H1 (cell line): ENCODE results near the gene ANKIB1. TPM values are rescaled to one million over a fixed set of nuclear protein-coding genes. Genes with fewer than 3 reads are reported as not detected.

ENCODE experiments used
- CTCF ChIA-PET: fragments of 300-600 bp; sonication (Branson Sonifier 250); formaldehyde crosslinking; loops from one replicate; lab custom pipeline; 2021; ENCODE audit not compliant: partially characterized antibody; lab: Charles Lee
- POLR2A ChIA-PET: fragments of 300-600 bp; sonication (Branson Sonifier 250); formaldehyde crosslinking; loops from one replicate; lab custom pipeline; 2021; ENCODE audit warnings: inconsistent platforms; ENCODE audit not compliant: partially characterized antibody; lab: Charles Lee
- DNase-seq, 2 experiments: peaks; one replicate each; pipeline versions ENCODE4 v3.0.0 to v3.0.0-alpha.2; 2010 to 2022; ENCODE audit warnings: low spot score in 2 of 2, low read depth in 1 of 2, mixed read lengths in 1 of 2
- FAIRE-seq: peaks from 2 replicates; lab custom pipeline; 2011; peaks lifted over from hg19 to GRCh38; lab: Jason Lieb, UNC
- H2AFZ ChIP-seq: 2 replicates; pipeline ENCODE4 v1.8.1; 2012; ENCODE audit warnings: low read length, inconsistent platforms
- H2AK5ac ChIP-seq: 2 replicates; pipeline ENCODE4 v1.6.1; 2013; ENCODE audit warnings: low read depth, low read length
- H2BK120ac ChIP-seq: replicated peaks from 2 replicates; pipeline ENCODE3; 2013; ENCODE audit warnings: low read depth, low read length, inconsistent platforms
- H2BK12ac ChIP-seq: 2 replicates; pipeline ENCODE4 v1.6.1; 2013; ENCODE audit warnings: low read depth, low read length
- H2BK15ac ChIP-seq: 2 replicates; pipeline ENCODE4 v1.6.1; 2013; ENCODE audit warnings: low read length
- H2BK20ac ChIP-seq: 2 replicates; pipeline ENCODE4 v1.6.1; 2013; ENCODE audit warnings: low read length
- H2BK5ac ChIP-seq: 2 replicates; pipeline ENCODE4 v1.6.1; 2013; ENCODE audit warnings: low read depth, low read length
- H3K14ac ChIP-seq: 2 replicates; pipeline ENCODE4 v1.6.1; 2013; ENCODE audit warnings: inconsistent platforms; ENCODE audit not compliant: insufficient read length
- H3K18ac ChIP-seq: 2 replicates; pipeline ENCODE4 v1.6.1; 2013; ENCODE audit warnings: low read length; ENCODE audit errors: extremely low read depth
- H3K23ac ChIP-seq: 2 replicates; pipeline ENCODE4 v1.6.1; 2013; ENCODE audit warnings: inconsistent platforms; ENCODE audit not compliant: insufficient read length
- H3K23me2 ChIP-seq: 2 replicates; pipeline ENCODE4 v1.6.1; 2013; ENCODE audit warnings: low read depth, low read length
- H3K27ac ChIP-seq: 2 replicates; pipeline ENCODE4 v1.6.1; 2011; ENCODE audit warnings: low read depth, low read length, inconsistent platforms
- H3K27me3 ChIP-seq, 4 experiments: replicated peaks in 1 of 4; 1 replicate in 1 of 4; 2 replicates in 3 of 4; pipeline versions ENCODE4 v1.6.1 to v1.8.1; 2011 to 2013; ENCODE audit warnings: low read length in 3 of 4, mild to moderate bottlenecking in 3 of 4, inconsistent platforms in 2 of 4, mixed read lengths in 2 of 4, moderate library complexity in 1 of 4; ENCODE audit not compliant: control insufficient read depth in 3 of 4, insufficient read depth in 3 of 4; ENCODE audit errors: extremely low read depth in 1 of 4
- H3K36me3 ChIP-seq, 4 experiments: 2 replicates each; pipeline versions ENCODE4 v1.6.1 to v1.8.1; 2011 to 2013; ENCODE audit warnings: mild to moderate bottlenecking in 4 of 4, low read length in 3 of 4, moderate library complexity in 2 of 4, control low read depth in 1 of 4, inconsistent platforms in 1 of 4; ENCODE audit not compliant: insufficient read depth in 4 of 4, control insufficient read depth in 2 of 4
- H3K4ac ChIP-seq: replicated peaks from 2 replicates; pipeline ENCODE3; 2013; ENCODE audit warnings: low read length, low read depth, mixed read lengths, inconsistent platforms; ENCODE audit not compliant: insufficient read length
- H3K4me1 ChIP-seq, 4 experiments: replicated peaks in 1 of 4; 1 replicate in 1 of 4; 2 replicates in 3 of 4; pipeline versions ENCODE4 v1.6.1 to v1.8.1; 2011 to 2013; ENCODE audit warnings: low read length in 3 of 4, inconsistent platforms in 2 of 4, mixed read lengths in 1 of 4; ENCODE audit not compliant: insufficient read depth in 4 of 4, control insufficient read depth in 3 of 4
- H3K4me2 ChIP-seq, 2 experiments: 2 replicates each; pipeline versions ENCODE4 v1.6.1 to v1.8.1; 2011 to 2013; ENCODE audit warnings: low read depth in 2 of 2, low read length in 2 of 2, control low read depth in 1 of 2, inconsistent platforms in 1 of 2, mild to moderate bottlenecking in 1 of 2; ENCODE audit not compliant: insufficient read depth in 1 of 2
- H3K4me3 ChIP-seq, 4 experiments: fragments of 200-600, 300-600 bp in 1 of 4; sonication (generic), shearing (Covaris generic), sonication (Bioruptor Twin) in 1 of 4; 2 replicates each; pipeline versions ENCODE4 v1.5.1 to v1.8.1; 2011 to 2016; ENCODE audit warnings: low read length in 4 of 4, low read depth in 3 of 4, control low read depth in 2 of 4, inconsistent platforms in 2 of 4, mild to moderate bottlenecking in 2 of 4, mixed read lengths in 1 of 4, moderate library complexity in 1 of 4; ENCODE audit not compliant: insufficient read depth in 2 of 4; ENCODE audit errors: extremely low read depth in 1 of 4
- H3K56ac ChIP-seq: replicated peaks from 2 replicates; pipeline ENCODE3; 2013; ENCODE audit warnings: low read depth, mild to moderate bottlenecking, mixed read lengths, low read length, inconsistent platforms; ENCODE audit not compliant: insufficient read length
- H3K79me1 ChIP-seq: 2 replicates; pipeline ENCODE4 v1.6.1; 2013; ENCODE audit warnings: low read depth, low read length, control low read depth
- H3K79me2 ChIP-seq, 2 experiments: 2 replicates each; pipeline versions ENCODE4 v1.6.1 to v1.8.1; 2012 to 2013; ENCODE audit warnings: low read length in 2 of 2, mild to moderate bottlenecking in 2 of 2, inconsistent platforms in 1 of 2; ENCODE audit not compliant: insufficient read depth in 2 of 2, control insufficient read depth in 1 of 2
- H3K9ac ChIP-seq, 4 experiments: replicated peaks in 1 of 4; 1 replicate in 1 of 4; 2 replicates in 3 of 4; pipeline versions ENCODE4 v1.6.1 to v1.8.1; 2011 to 2013; ENCODE audit warnings: low read depth in 3 of 4, low read length in 3 of 4, control low read depth in 2 of 4, mild to moderate bottlenecking in 2 of 4, moderate library complexity in 2 of 4, inconsistent platforms in 1 of 4; ENCODE audit errors: extremely low read depth in 1 of 4
- H3K9me3 ChIP-seq, 2 experiments: 2 replicates each; pipeline versions ENCODE4 v1.6.1 to v1.8.1; 2012 to 2013; ENCODE audit warnings: mild to moderate bottlenecking in 2 of 2, moderate library complexity in 2 of 2, control low read depth in 1 of 2, inconsistent platforms in 1 of 2, low read depth in 1 of 2, low read length in 1 of 2, mixed read lengths in 1 of 2; ENCODE audit not compliant: insufficient read depth in 2 of 2
- H4K20me1 ChIP-seq, 2 experiments: replicated peaks in 1 of 2; 2 replicates each; pipeline versions ENCODE3 to v1.8.1; 2011 to 2013; ENCODE audit warnings: inconsistent platforms in 2 of 2, low read length in 2 of 2, mild to moderate bottlenecking in 1 of 2; ENCODE audit not compliant: insufficient read depth in 2 of 2, control insufficient read depth in 1 of 2
- H4K5ac ChIP-seq: 2 replicates; pipeline ENCODE4 v1.6.1; 2013; ENCODE audit warnings: low read length, low read depth, mixed read lengths, inconsistent platforms; ENCODE audit not compliant: insufficient read length
- H4K8ac ChIP-seq: 2 replicates; pipeline ENCODE4 v1.8.0; 2013; ENCODE audit warnings: mild to moderate bottlenecking, moderate library complexity, low read length, inconsistent platforms; ENCODE audit not compliant: insufficient read depth; ENCODE audit errors: extremely low read depth
- H4K91ac ChIP-seq: replicated peaks from 2 replicates; pipeline ENCODE3; 2013; ENCODE audit warnings: low read length, mixed read lengths, inconsistent platforms; ENCODE audit not compliant: insufficient read length
- ATF3 ChIP-seq: IDR thresholded peaks from 2 replicates; pipeline ENCODE4 v1.6.1; 2011; ENCODE audit warnings: low read depth, mild to moderate bottlenecking, low read length; ENCODE audit not compliant: insufficient read depth
- BRCA1 ChIP-seq: IDR thresholded peaks from 2 replicates; pipeline ENCODE4 v1.6.1; 2012; ENCODE audit warnings: low read depth, low read length, improper control_type of control experiment
- HDAC2 ChIP-seq, 2 experiments: fragments of 300-600 bp in 1 of 2; sonication (generic) in 1 of 2; IDR thresholded peaks; 2 replicates each; pipeline ENCODE4 v1.6.1; 2011 to 2012; ENCODE audit warnings: low read depth in 2 of 2, low read length in 2 of 2, mild to moderate bottlenecking in 2 of 2, moderate library complexity in 2 of 2, borderline replicate concordance in 1 of 2, inconsistent platforms in 1 of 2
- KDM4A ChIP-seq: IDR thresholded peaks from one replicate; pipeline ENCODE4 v1.7.1; 2012; ENCODE audit warnings: low read depth, mild to moderate bottlenecking, moderate library complexity, low read length, inconsistent platforms; ENCODE audit not compliant: severe bottlenecking
- NANOG ChIP-seq: IDR thresholded peaks from 2 replicates; pipeline ENCODE4 v1.6.1; 2011; ENCODE audit warnings: low read length, low read depth, mild to moderate bottlenecking, inconsistent platforms; ENCODE audit not compliant: insufficient read depth, poor library complexity, severe bottlenecking
- RFX5 ChIP-seq: IDR thresholded peaks from 2 replicates; pipeline ENCODE4 v1.6.1; 2011; ENCODE audit warnings: low read depth, low read length, improper control_type of control experiment, borderline replicate concordance
- SIX5 ChIP-seq: IDR thresholded peaks from 2 replicates; pipeline ENCODE4 v1.6.1; 2011; ENCODE audit warnings: mild to moderate bottlenecking, low read depth, low read length
- SP2 ChIP-seq: IDR thresholded peaks from 2 replicates; pipeline ENCODE4 v1.6.1; 2012; ENCODE audit warnings: mild to moderate bottlenecking, low read length, inconsistent platforms
- TAF7 ChIP-seq: optimal IDR thresholded peaks from 2 replicates; pipeline ENCODE3; 2011; ENCODE audit warnings: low read depth, mild to moderate bottlenecking, inconsistent platforms, low read length, moderate library complexity, borderline replicate concordance
- YY1 ChIP-seq: IDR thresholded peaks from 2 replicates; pipeline ENCODE4 v1.6.1; 2011; ENCODE audit warnings: low read depth, mild to moderate bottlenecking, low read length
- WGBS, 2 experiments: shearing (Covaris generic) in 1 of 2; methylation state at CpG; one replicate each; pipeline versions ENCODE4 v1.1.6 to v1.1.7; 2013 to 2015; ENCODE audit warnings: low lambda C conversion rate in 2 of 2, mixed read lengths in 2 of 2, inconsistent platforms in 1 of 2, low coverage in 1 of 2, missing lambda C conversion rate in 1 of 2; ENCODE audit not compliant: insufficient replicate concordance in 2 of 2, insufficient coverage in 1 of 2, insufficient read length in 1 of 2; ENCODE audit errors: extremely low coverage in 1 of 2, missing lambda C conversion rate in 1 of 2; 5-methylcytosine and 5-hydroxymethylcytosine counted together
- polyA plus RNA-seq, 7 experiments: library from polyadenylated mRNA; depleted of rRNA in 3 of 7; stranded (reverse) in 5 of 7; unstranded in 2 of 7; fragments of >200 nt in 5 of 7; fragments of 200-250 nt in 2 of 7; gene quantifications; 1 replicate in 5 of 7; 2 replicates in 1 of 7; 4 replicates in 1 of 7; pipeline versions ENCODE4 v1.2.1 to v1.2.3, GENCODE V29; 2011 to 2013; ENCODE audit warnings: missing spikeins in 2 of 7, mixed read lengths in 2 of 7
- total RNA-seq: library from RNA; stranded (reverse); fragmentation: NEBNext Ultra II Directional; extraction: Animal tissue kit (Norgen Biotek cat#: 25700); gene quantifications from 2 replicates; pipeline ENCODE4 v1.2.1, GENCODE V29; 2021
- TF ChIP-seq, protein P1 (sequence below): IDR thresholded peaks from 2 replicates; pipeline ENCODE4 v1.6.1; 2012; ENCODE audit warnings: low read length, inconsistent platforms

The ANKIB1 gene
- total and polyA plus RNA-seq, 2 of the 8 experiments (the other 6 are each of a cell fraction or from before 2014, with no cell fraction given) = 19.2 to 43.0 TPM

DNA sequence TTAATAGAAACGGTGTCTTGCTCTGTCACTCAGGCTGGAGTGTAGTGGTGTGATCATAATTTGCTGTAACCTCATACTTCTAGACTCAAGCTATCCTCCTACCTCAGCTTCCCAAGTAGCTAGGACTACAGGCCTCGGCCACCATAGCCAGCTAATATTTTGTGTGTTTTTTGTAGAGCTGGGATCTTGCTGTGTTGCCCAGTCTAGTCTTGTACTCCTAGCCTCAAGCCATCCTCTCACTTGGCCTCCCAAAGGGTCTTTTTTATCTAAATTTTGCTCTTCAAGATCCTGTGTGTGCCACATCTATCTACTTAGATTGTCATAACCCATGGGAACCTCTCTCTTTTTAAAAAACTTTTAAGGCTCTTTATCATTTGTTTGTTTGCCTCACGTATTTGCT lies 50.5 kb downstream of the ANKIB1 start:
- H4K5ac ChIP-seq = no peak overlapping the region
- H3K4me3 ChIP-seq = no peak overlapping the region
- H2BK12ac ChIP-seq = no peak overlapping the region
- no peak overlapping the region for H3K4ac ChIP-seq
- CTCF ChIA-PET = interaction anchor here (0.6 to 1.2 kb wide), 5 partner anchors 11 to 421 kb away, joined by 3 to 5 read pairs (median 3); partner anchors contain the start of gene GATAD1
- no peak overlapping the region for H2BK15ac ChIP-seq
- H3K36me3 ChIP-seq = peaks cover 0 to 6% (median 0%) of the 10 kb centered on the region in 4 experiments; a peak in 1 of 8 replicates
- H3K23me2 ChIP-seq = no peaks in the 10 kb centered on the region
- H3K9me3 ChIP-seq = no peaks in the 10 kb centered on the region
- POLR2A ChIA-PET = interaction anchor here (0.6 kb wide), 1 partner anchor 293 kb away, joined by 3 read pairs; no protein-coding TSS in a partner anchor
- H4K8ac ChIP-seq = no peak overlapping the region
- H3K4me2 ChIP-seq = no peak overlapping the region
- H2AK5ac ChIP-seq = no peak overlapping the region
- H3K79me1 ChIP-seq = no peaks in the 10 kb centered on the region
- no peak for FAIRE-seq
- H4K20me1 ChIP-seq = peaks cover 0 to 2% of the 10 kb centered on the region in 2 experiments
- no peak overlapping the region for H3K23ac ChIP-seq
- H3K27ac ChIP-seq = no peak overlapping the region
- no peak overlapping the region for H3K9ac ChIP-seq
- 98% methylated on average over 3 of the region's 3 CpGs; no CpG with 5 or more reads in 1 of the 2 experiments for WGBS, 2 experiments
- no peak overlapping the region for H2BK120ac ChIP-seq
- no peaks in the 10 kb centered on the region for H3K27me3 ChIP-seq
- DNase-seq = no peak
- no peak overlapping the region for H2BK20ac ChIP-seq
- no peak overlapping the region for H2AFZ ChIP-seq
- no peak overlapping the region for H3K18ac ChIP-seq
- H3K14ac ChIP-seq = no peak overlapping the region
- H3K4me1 ChIP-seq = peaks cover 0 to 3% (median 0%) of the 10 kb centered on the region in 4 experiments; a peak in 1 of 7 replicates
- no peak overlapping the region for H3K56ac ChIP-seq
- H3K79me2 ChIP-seq = peaks cover 0 to 26% of the 10 kb centered on the region in 2 experiments; a peak in 2 of 4 replicates
- no peak overlapping the region for H2BK5ac ChIP-seq
- H4K91ac ChIP-seq = no peak overlapping the region
- TF ChIP-seq ATF3 = no peak
- TF ChIP-seq HDAC2 (IDR thresholded peaks at IDR 0.05; ENCODE audit: borderline replicate concordance in 1 of 2, low read depth in 2 of 2, low read length in 2 of 2) = no peak
- TF ChIP-seq, protein P1, sequence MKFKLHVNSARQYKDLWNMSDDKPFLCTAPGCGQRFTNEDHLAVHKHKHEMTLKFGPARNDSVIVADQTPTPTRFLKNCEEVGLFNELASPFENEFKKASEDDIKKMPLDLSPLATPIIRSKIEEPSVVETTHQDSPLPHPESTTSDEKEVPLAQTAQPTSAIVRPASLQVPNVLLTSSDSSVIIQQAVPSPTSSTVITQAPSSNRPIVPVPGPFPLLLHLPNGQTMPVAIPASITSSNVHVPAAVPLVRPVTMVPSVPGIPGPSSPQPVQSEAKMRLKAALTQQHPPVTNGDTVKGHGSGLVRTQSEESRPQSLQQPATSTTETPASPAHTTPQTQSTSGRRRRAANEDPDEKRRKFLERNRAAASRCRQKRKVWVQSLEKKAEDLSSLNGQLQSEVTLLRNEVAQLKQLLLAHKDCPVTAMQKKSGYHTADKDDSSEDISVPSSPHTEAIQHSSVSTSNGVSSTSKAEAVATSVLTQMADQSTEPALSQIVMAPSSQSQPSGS = no peak
- TF ChIP-seq SP2 = no peak
- TF ChIP-seq BRCA1 = no peak
- TF ChIP-seq TAF7 = no peak
- no peak for TF ChIP-seq SIX5
- no peak for TF ChIP-seq KDM4A
- no peak for TF ChIP-seq YY1
- no peak for TF ChIP-seq NANOG
- TF ChIP-seq RFX5 = no peak
